ENCODE results near the gene OR8G5. TPM values are rescaled to one million over a fixed set of nuclear protein-coding genes. Genes with fewer than 3 reads are reported as not detected.

OR8G5 gene
- total RNA-seq (2022; extraction: Qiagen RNA extraction; ENCODE audit: low read depth): not detected in 5 replicates

GRCh38 chr11:124256076-124256475 is at the start of gene OR8G5:
TSS of gene OR8G5 (plus strand) at chr11:124256376. CDS start at chr11:124264932, 8,556 bp downstream.

GRCh38 chr11:124240621-124241397 is 15.4 kb upstream of the OR8G5 start, which contains the start of gene OR8G1:
TSS of gene OR8G1 (plus strand) at chr11:124241095. CDS start at chr11:124249676, 8,581 bp downstream.

DNA sequence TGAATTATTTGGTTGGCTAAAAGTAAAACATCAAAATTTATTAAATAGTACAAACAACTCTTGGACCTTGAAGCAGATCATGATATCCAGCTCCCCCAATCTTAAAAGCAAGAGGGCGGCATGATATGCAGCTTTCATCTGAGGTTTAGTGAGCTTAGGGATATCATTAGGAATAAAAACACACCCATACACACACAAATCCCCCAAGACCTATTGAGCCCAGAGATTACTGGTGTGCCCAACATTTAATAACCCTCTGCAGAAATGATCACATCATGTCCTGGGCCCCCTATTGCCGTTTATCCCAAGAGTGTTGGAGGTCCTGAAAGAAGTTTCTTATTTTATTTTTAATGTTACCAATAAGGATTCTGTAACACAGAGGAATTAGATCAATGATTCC is 57.7 kb downstream of the OR8G5 start, which contains the start of gene OR8D1:
Gene OR8D1 (minus strand): TSS at position 101 of the 400 bp plus-strand sequence. CDS start 3,183 bp downstream, outside the sequence.

Other genes starting within 250 kb of the OR8G5 start
- gene OR10G4, start 243.4 kb upstream of the OR8G5 start, total RNA-seq (2022; extraction: Qiagen RNA extraction; ENCODE audit: low read depth): not detected in 5 replicates
- gene OR10G9, start 233.4 kb upstream of the OR8G5 start, total RNA-seq (2022; extraction: Qiagen RNA extraction; ENCODE audit: low read depth): not detected in 5 replicates
- not detected in 5 replicates for gene OR10G8, start 229.6 kb upstream of the OR8G5 start, total RNA-seq (2022; extraction: Qiagen RNA extraction; ENCODE audit: low read depth)
- not detected in 5 replicates for gene OR10G7, start 215.1 kb upstream of the OR8G5 start, total RNA-seq (2022; extraction: Qiagen RNA extraction; ENCODE audit: low read depth)
- 0.15 to 0.44 TPM (median 0.23 TPM) in 5 replicates for gene VWA5A, start 140.9 kb upstream of the OR8G5 start, total RNA-seq (2022; extraction: Qiagen RNA extraction; ENCODE audit: low read depth)
- not detected in 5 replicates for gene OR10D3, start 73.0 kb upstream of the OR8G5 start, total RNA-seq (2022; extraction: Qiagen RNA extraction; ENCODE audit: low read depth)
- not detected in 5 replicates for gene OR8G1, start 15.3 kb upstream of the OR8G5 start, total RNA-seq (2022; extraction: Qiagen RNA extraction; ENCODE audit: low read depth)
- gene OR8D1, start 57.6 kb downstream of the OR8G5 start, total RNA-seq (2022; extraction: Qiagen RNA extraction; ENCODE audit: low read depth): not detected in 5 replicates
- not detected in 5 replicates for gene OR8D2, start 63.8 kb downstream of the OR8G5 start, total RNA-seq (2022; extraction: Qiagen RNA extraction; ENCODE audit: low read depth)
- not detected in 5 replicates for gene OR8B2, start 128.1 kb downstream of the OR8G5 start, total RNA-seq (2022; extraction: Qiagen RNA extraction; ENCODE audit: low read depth)
- gene OR8B3, start 142.6 kb downstream of the OR8G5 start, total RNA-seq (2022; extraction: Qiagen RNA extraction; ENCODE audit: low read depth): not detected in 5 replicates
- not detected in 5 replicates for gene OR8B4, start 168.5 kb downstream of the OR8G5 start, total RNA-seq (2022; extraction: Qiagen RNA extraction; ENCODE audit: low read depth)
- not detected in 5 replicates for gene OR8B8, start 189.3 kb downstream of the OR8G5 start, total RNA-seq (2022; extraction: Qiagen RNA extraction; ENCODE audit: low read depth)

All from A549 treated with RU486 at 1 μM for 4 hours (cell line).